SU-DHL-6 (cell line): ENCODE data around the gene STX3.

Experiments used
- H2AFZ ChIP-seq: fragments of 200-600 bp; sonication (generic); 2 replicates; pipeline ENCODE4 v1.6.1; 2014; ENCODE audit warnings: low read depth, mild to moderate bottlenecking, moderate library complexity, mixed read lengths, antibody characterized with exemption, low read length; ENCODE audit not compliant: severe bottlenecking
- H3F3A ChIP-seq: fragments of 200-600 bp; shearing (Covaris generic); 2 replicates; pipeline ENCODE4 v1.6.0; 2016; ENCODE audit warnings: antibody characterized with exemption, mild to moderate bottlenecking; ENCODE audit not compliant: insufficient read depth
- H3K27ac ChIP-seq: fragments of 200-600 bp; sonication (generic); 2 replicates; pipeline ENCODE4 v1.5.1; 2016; ENCODE audit warnings: low read depth, mild to moderate bottlenecking, low read length, moderate library complexity, mixed read lengths
- H3K27me3 ChIP-seq: fragments of 200-600 bp; sonication (generic), shearing (Covaris generic); 2 replicates; pipeline ENCODE4 v1.6.0; 2014; ENCODE audit warnings: mild to moderate bottlenecking, low read length
- H3K36me3 ChIP-seq: fragments of 200-600 bp; sonication (generic); 2 replicates; pipeline ENCODE4 v1.6.1; 2014; ENCODE audit warnings: mild to moderate bottlenecking, low read length, mixed read lengths
- H3K4me2 ChIP-seq: fragments of 300-600, 200-600 bp; shearing (Covaris generic), sonication (generic); 2 replicates; pipeline ENCODE4 v1.6.0; 2014; ENCODE audit warnings: low read length, low read depth, mild to moderate bottlenecking; ENCODE audit not compliant: poor library complexity, severe bottlenecking
- H3K4me3 ChIP-seq: fragments of 200-600 bp; sonication (generic); 2 replicates; pipeline ENCODE4 v1.5.1; 2014; ENCODE audit warnings: antibody characterized with exemption, low read length, mild to moderate bottlenecking, mixed read lengths; ENCODE audit not compliant: insufficient read depth, poor library complexity, severe bottlenecking
- H3K79me2 ChIP-seq: fragments of 200-600 bp; sonication (generic); 2 replicates; pipeline ENCODE4 v1.6.1; 2014; ENCODE audit warnings: mild to moderate bottlenecking, low read length, moderate library complexity; ENCODE audit not compliant: insufficient read depth
- H3K9ac ChIP-seq: fragments of 200-600 bp; sonication (generic); 2 replicates; pipeline ENCODE4 v1.7.0; 2014; ENCODE audit warnings: mild to moderate bottlenecking, low read length
- H3K9me2 ChIP-seq: fragments of 200-600 bp; sonication (generic); replicated peaks from 2 replicates; pipeline ENCODE4 v1.6.1; 2014; ENCODE audit warnings: low read length; ENCODE audit not compliant: insufficient read depth
- H3K9me3 ChIP-seq: fragments of 200-600 bp; sonication (generic); 2 replicates; pipeline ENCODE4 v1.6.1; 2014; ENCODE audit warnings: low read length, mixed read lengths; ENCODE audit not compliant: insufficient read depth
- H4K20me1 ChIP-seq: fragments of 200-600 bp; sonication (generic); 2 replicates; pipeline ENCODE4 v1.6.1; 2014; ENCODE audit warnings: low read depth, mild to moderate bottlenecking, antibody characterized with exemption, low read length, moderate library complexity, mixed read lengths
- EZH2phosphoT487 ChIP-seq: fragments of 200-600 bp; sonication (generic), shearing (Covaris generic); conservative IDR thresholded peaks from 2 replicates; pipeline ENCODE4 v1.6.1; 2018; ENCODE audit warnings: mild to moderate bottlenecking, antibody characterized with exemption, low read length, moderate library complexity, mixed read lengths
- TF ChIP-seq, protein P1 (sequence below): fragments of 200-600 bp; sonication (generic); IDR thresholded peaks from one replicate; pipeline ENCODE4 v1.5.1; 2017; ENCODE audit warnings: antibody characterized with exemption, mild to moderate bottlenecking, low read length, moderate library complexity; ENCODE audit not compliant: insufficient read depth, poor library complexity, severe bottlenecking

The STX3 gene

DNA sequence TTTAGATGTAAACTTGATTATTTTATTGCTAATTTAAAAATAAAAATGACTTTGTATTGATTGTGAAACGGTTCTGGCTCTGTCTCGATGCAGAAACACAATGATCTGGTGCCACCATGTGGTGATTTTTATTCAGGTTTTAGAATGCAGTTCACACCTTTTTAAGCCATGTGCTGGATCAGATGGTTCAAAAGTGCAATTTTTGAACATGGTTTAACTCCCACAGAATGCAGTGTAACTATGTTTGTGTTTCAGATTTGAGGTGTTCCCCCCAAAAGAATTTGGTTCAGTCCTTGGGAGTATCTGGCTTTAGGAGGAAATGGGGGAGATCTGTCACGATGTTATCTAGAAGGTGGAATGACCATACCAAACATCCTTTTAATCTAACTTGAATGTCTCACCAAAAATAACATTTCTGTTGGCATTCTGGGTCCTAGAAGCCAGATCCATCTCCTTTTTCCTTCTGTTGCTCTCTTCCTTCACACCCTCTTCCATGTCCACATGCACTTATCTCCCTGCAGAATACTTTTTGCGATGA, 47.5 kb downstream of the STX3 start:
- Histone ChIP-seq H3K36me3 (0 out of 2 replicates have a peak, but pooled peaks cover 6% of the 10 kb centered on the region), H3K4me3 (no peak overlapping the region), H3K27ac (no peak overlapping the region)

DNA sequence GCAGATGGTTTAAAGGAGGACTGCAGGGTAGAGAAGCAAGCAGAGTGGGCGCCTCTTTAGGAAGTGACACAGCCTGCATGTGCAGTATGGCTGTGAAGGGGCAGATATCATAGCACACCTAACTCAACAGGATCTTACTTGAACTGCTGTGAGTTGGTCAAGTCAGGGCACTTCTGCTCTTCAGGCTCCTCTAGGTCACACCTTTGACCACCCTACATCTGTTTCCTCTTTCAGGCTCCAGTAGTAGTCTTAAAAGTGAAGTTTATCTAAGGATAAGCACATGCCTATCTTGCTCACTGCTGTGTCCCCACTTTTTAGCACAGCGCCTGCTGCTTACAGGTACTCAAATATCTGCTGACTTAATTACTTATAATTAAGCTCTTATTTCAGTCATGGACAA, 48.9 kb downstream of the STX3 start:
- Histone ChIP-seq H3K27me3 (no peaks in the 10 kb centered on the region), H3K79me2 (0 out of 2 replicates have a peak, but pooled peaks cover 3% of the 10 kb centered on the region), H3K36me3 (0 out of 2 replicates have a peak, but pooled peaks cover 9% of the 10 kb centered on the region), H4K20me1 (no peaks in the 10 kb centered on the region), H3K9me2 (no peaks in the 10 kb centered on the region), H3K9ac (no peak overlapping the region), H3K4me3 (no peak overlapping the region), H3K4me2 (no peak overlapping the region), H2AFZ (no peak overlapping the region), H3F3A (peaks cover 9% of the 10 kb centered on the region; the same call in 1 of the 2 replicates), H3K9me3 (no peaks in the 10 kb centered on the region), H3K27ac (no peak overlapping the region)
- no peak for TF ChIP-seq EZH2phosphoT487
- TF ChIP-seq, protein P1, sequence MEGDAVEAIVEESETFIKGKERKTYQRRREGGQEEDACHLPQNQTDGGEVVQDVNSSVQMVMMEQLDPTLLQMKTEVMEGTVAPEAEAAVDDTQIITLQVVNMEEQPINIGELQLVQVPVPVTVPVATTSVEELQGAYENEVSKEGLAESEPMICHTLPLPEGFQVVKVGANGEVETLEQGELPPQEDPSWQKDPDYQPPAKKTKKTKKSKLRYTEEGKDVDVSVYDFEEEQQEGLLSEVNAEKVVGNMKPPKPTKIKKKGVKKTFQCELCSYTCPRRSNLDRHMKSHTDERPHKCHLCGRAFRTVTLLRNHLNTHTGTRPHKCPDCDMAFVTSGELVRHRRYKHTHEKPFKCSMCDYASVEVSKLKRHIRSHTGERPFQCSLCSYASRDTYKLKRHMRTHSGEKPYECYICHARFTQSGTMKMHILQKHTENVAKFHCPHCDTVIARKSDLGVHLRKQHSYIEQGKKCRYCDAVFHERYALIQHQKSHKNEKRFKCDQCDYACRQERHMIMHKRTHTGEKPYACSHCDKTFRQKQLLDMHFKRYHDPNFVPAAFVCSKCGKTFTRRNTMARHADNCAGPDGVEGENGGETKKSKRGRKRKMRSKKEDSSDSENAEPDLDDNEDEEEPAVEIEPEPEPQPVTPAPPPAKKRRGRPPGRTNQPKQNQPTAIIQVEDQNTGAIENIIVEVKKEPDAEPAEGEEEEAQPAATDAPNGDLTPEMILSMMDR = no peak

More for the DNA sequence above, 47.5 kb downstream of the STX3 start:
- TF ChIP-seq, protein P1 = peak; percentile 42
- no peak for TF ChIP-seq EZH2phosphoT487
- Histone ChIP-seq H2AFZ (no peak overlapping the region), H3K9ac (no peak overlapping the region), H3K9me3 (no peaks in the 10 kb centered on the region), H3K79me2 (no peaks in the 10 kb centered on the region), H3F3A (no peaks in the 10 kb centered on the region), H3K4me2 (no peak overlapping the region), H3K27me3 (no peaks in the 10 kb centered on the region), H4K20me1 (no peaks in the 10 kb centered on the region), H3K9me2 (no peaks in the 10 kb centered on the region)

GRCh38 chr11:59807047-59807610, 52.0 kb downstream of the STX3 start:
- TF ChIP-seq, protein P1 = no peak
- no peak for TF ChIP-seq EZH2phosphoT487
- Histone ChIP-seq H3K27ac (no peak overlapping the region), H3K36me3 (0 out of 2 replicates have a peak, but pooled peaks cover 9% of the 10 kb centered on the region)

More at GRCh38 chr11:59807047-59807610, 52.0 kb downstream of the STX3 start:
- Histone ChIP-seq H3K27me3 (no peaks in the 10 kb centered on the region), H3K9me2 (no peaks in the 10 kb centered on the region), H3K9me3 (no peaks in the 10 kb centered on the region), H3K4me2 (no peak overlapping the region), H2AFZ (no peak overlapping the region), H4K20me1 (no peaks in the 10 kb centered on the region), H3K9ac (no peak overlapping the region), H3F3A (peaks cover 10% of the 10 kb centered on the region; the same call in 1 of the 2 replicates), H3K79me2 (peaks cover 17% of the 10 kb centered on the region; the same call in 1 of the 2 replicates), H3K4me3 (no peak overlapping the region)
